ENCODE results near the gene ZDHHC11B.
"Not testable (repeated sequence)": the region's sequence is repeated elsewhere in the genome, so short reads cannot be mapped to it uniquely, and the experiment has no call there.

Gene ZDHHC11B

DNA sequence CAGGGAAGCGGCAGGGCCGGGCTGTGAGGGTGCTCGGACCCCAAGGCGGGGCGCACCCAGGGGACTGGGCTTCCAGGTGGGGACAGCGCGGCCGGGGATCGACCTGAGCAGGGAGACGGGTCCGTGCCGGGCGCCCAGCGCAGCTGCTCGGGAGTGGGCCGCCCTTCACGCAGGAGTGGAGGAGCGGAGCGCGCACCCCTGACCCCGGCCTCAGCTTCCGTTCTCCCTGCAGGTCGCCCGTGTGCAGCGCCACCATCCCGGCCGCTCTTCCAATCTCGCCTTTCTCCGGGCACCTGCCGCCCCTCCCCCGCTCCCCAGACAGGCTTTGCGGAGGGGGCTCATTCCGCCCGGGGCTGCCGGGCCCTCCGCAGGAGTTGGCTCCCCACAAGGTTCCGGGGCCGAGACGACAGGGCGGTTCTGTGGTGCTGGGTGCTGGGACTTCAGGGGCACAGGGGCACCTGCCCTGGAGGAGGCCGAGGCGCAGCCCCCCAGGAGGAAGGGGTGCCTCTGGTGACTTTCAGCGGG lies 714 bp upstream of the ZDHHC11B start:
- DNase-seq (ENCODE audit: low read depth in 2 of 2) = not testable (repeated sequence)

DNA sequence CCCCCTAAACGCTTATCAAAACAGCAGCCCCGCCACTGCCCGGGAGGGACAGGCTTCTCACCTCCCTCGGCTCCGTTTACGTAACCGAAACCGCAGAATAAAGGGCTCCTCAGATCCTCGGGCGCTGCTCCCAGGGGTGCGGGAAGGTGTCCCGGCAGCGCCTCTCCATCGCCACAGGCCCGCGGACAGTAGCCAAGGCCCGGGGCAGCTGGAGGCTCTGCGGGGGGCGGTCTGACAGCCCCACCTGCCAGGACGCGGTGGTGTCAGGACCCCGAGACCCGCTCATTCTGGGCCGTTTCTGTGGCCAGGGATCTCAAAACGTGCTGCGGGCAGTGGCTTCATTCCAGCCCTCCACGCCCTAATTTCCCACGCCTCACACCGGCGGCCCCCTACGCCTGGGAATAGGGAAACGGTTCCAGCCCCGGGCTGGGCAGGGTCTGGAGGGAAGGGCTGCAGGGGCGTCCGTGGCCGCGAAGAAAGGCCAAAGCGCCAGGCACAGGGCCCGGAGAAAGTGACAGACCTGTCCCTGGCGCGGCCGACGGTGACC lies 575 bp downstream of the ZDHHC11B start:
- not testable (repeated sequence) for DNase-seq (ENCODE audit: low read depth in 2 of 2)

DNA sequence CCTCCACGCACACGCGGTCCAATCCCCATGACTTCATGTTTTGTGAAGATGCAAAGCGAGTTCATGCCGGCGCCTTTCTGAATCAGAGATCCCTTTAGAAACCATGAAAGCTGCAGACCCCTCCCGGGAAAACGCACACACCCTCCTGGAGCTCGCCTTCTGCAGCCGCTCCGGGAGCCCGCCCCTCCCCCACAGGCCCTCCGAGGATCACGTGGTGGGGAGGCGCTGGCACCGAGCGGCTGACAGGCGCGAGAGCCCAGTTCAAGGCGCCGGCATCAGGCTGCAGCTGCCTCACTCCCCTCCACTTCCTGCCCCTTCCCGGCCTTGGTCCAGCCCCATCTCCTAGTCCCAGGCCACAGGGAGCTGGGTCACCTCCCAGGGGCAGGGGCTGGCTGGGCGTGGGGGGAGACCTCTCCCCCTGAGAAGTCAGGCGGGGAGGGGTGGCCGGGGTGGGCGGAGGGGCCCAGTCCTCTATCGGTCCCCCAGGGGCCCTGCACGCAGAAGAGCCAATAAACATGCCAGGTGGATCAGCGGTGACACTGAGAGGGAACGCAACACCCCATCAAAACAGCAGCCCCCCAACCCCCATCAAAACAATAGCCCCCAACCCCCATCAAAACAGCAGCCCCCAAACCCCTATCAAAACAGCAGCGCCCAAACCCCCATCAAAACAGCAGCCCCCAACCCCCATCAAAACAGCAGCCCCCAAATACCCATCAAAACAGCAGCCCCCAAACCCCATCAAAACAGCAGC lies 1.3 kb downstream of the ZDHHC11B start:
- DNase-seq (ENCODE audit: low read depth in 2 of 2) = not testable (repeated sequence)

DNA sequence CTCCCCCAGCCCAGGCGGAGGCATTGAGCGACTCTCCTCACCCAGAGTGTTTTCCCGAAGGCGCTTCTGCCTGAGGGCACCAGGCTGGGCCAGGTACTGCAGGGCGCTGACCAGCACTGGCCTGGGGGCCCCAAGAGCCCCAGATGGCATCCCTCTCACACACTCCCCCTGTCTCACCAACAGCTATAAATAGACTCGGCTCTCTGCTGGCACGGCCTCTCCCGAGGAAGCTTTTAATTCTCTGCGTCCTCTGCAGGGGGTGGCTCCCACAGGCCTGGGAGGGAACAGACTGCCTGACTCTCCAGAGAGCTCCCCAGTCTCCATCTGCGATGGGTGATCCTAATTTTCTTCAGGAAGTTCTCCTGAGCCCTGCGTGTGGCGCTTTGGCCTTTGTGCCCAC lies 2.2 kb downstream of the ZDHHC11B start:
- DNase-seq (ENCODE audit: low read depth in 2 of 2) = not testable (repeated sequence)

DNA sequence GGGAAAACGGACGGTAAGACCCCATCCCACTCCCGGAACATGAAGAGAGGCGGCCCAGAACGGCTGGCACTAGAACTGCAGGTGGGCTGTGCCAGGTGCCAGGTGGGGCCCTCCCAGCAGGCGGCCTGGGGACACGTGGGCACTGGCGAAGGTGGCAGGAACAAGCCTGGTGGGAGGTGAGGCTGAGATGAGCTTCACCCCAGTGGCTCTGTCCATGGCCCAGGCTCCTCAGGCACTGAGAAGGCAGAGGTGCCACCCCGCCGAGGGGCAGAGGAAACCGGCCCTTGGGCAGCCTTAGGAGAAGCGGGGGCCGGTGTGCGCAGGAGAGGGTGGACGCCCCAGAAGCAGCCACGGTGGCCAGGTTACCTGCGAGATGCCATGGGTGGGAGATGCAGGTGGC lies 4.0 kb downstream of the ZDHHC11B start:
- DNase-seq (ENCODE audit: low read depth in 2 of 2) = not testable (repeated sequence)

DNA sequence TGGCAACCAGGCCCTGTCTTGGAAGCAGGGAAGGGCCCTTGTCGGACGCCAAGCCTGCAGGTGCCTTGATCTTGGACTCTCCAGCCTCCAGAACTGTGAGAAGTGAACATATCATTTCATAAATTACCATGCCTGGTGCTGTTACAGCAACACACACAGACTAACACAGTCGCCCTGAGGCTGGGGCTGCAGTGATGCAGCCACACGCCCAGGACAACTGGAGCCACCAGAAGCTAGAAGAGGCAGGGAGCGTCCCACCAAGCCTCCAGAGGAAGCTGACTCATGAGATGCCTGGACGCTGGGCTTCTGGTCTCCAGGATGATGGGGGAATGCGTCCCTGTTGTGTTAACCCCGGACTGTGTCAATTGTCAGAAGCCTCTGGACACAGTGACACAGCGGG lies 5.6 kb downstream of the ZDHHC11B start:
- DNase-seq (ENCODE audit: low read depth in 2 of 2) = not testable (repeated sequence)

DNA sequence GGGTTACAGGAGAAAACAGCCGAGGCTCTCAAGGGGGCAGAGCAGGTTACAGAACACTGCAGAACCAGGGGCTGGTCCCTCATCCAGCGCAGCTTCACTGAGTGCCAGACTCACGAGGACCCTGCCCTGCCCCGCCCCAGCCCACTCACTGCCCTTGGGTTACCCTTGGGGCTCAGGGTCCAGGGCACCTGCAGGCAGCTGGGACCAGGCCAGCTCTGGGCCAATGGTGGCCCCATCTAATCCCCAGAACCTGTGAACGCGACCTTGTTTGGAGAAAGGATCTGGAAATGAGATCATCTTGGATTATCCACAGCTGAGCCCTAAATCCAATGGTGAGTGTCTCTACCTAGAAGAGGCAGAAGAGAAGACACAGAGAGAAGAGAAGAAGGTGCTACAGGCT lies 6.1 kb downstream of the ZDHHC11B start:
- not testable (repeated sequence) for DNase-seq (ENCODE audit: low read depth in 2 of 2)

DNA sequence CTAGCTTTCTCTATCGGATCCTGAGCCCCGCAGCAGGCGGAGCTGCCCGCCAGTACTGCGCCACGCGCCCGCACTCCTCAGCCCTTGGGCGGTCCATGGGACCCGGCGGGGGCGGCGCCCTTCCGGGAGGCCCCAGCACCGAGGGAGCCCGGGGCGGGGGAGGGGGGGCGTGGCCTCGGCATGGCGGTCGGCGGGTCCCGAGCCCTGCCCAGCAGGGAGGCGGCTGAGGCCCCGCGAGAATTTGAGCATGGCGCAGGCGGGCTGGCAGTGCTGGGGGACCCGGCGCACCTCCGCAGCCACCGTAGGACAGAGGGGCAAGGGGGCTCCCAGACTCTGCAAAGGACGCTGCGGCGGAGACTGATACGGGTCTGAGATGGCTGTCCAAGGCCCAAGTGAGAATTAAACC lies 6.8 kb downstream of the ZDHHC11B start:
- DNase-seq (ENCODE audit: low read depth in 2 of 2) = no peak

DNA sequence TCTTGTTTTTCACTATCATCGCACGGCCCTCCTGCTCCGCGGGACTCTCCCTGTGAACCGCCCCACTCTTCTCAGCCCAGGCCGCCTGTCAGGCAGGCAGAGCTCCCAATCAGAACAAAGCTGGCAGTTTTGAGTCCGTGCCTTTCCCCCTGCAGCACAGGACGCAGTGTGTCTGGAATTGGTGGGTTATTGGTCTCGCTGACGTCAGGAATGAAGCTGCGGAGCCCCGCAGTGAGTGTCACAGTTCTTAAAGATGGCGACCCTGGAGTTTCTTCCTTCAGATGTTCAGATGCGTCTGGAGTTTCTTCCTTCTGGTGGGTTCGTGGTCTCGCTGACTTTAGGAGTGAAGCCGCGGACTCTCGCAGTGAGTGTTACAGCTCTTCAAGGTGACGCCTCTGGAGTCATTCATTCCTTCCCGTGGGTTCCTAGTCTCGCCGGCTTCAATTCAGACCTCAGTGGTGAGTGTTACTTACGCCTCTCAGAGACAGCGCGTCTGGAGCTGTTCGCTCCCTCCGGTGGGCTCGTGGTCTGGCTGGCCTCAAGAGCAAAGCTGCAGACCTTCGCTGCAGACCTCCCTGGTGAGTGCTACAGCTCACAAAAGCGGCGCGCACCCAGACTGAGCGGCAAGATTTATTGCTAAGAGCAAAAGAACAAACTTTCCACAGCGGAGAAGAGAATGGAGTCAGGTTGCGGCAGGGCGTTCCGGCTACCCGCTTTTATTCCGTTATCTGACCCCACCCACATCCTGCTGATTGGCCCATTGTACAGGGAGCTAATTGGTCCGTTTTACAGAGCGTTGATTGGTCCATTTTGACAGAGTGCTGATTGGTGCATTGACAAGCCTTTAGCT lies 7.4 kb downstream of the ZDHHC11B start:
- DNase-seq (ENCODE audit: low read depth in 2 of 2) = no peak

DNA sequence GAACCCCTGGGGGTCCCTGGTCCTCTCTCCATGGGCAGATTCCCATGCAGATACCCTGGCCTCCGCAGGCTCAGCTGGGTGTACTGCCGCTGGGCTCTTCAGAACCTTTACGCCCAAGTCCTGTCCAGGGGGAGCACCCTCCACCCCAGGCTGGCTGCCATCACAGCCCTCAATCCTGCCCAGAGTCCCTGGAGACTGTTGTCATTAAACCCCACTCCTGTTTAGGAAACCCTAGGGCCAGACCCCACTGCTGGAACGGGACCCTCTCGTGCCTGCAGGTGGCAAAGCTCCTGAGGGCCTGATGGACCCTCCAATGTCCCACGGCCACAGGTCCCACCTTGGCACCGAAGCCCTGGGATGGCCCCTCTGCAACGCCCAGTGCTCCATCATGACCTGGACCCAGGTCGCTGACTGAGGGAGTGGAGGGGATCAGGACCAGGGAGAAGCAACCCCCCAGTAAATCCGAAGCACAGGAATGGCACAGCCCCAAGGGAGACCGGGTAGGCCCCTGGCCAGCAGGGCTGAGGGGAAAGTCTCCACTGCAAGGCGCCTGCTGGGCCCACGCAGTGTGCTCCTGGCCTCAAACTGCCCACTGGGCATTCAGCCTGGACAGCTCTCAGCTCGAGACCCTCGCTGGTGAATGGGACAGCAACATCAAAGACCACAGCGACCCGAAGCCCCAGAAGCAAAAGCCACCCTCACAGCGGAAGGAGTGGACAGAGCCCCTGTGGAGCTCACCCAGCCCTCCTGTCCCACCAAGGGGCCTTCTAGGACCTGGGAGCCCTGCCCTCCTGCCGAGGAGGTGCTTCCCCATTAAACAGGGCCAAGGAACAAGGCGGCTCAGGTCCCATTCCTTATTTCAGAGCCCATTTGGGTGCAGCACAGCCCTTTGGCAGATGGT lies 8.3 kb downstream of the ZDHHC11B start:
- no peak for DNase-seq (ENCODE audit: low read depth in 2 of 2)

DNA sequence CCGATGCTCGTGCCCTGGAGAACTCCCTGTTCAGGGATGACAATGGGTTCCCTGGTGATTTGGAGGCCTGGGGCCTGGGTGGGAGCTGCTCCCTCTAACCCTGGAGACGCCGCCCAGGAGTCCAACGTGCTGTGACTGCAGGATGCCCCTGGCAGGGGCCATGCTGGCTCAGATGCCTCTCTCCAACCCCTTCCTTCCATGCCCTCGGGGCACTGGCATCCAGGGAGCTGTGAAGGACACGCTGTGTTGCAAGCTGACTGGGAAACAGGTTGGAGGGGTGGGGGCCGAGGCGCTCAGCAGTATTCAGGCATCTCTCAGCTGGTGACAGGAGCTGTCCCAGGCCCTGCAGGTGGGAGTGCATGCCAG lies 9.0 kb downstream of the ZDHHC11B start:
- not testable (repeated sequence) for DNase-seq (ENCODE audit: low read depth in 2 of 2)

DNA sequence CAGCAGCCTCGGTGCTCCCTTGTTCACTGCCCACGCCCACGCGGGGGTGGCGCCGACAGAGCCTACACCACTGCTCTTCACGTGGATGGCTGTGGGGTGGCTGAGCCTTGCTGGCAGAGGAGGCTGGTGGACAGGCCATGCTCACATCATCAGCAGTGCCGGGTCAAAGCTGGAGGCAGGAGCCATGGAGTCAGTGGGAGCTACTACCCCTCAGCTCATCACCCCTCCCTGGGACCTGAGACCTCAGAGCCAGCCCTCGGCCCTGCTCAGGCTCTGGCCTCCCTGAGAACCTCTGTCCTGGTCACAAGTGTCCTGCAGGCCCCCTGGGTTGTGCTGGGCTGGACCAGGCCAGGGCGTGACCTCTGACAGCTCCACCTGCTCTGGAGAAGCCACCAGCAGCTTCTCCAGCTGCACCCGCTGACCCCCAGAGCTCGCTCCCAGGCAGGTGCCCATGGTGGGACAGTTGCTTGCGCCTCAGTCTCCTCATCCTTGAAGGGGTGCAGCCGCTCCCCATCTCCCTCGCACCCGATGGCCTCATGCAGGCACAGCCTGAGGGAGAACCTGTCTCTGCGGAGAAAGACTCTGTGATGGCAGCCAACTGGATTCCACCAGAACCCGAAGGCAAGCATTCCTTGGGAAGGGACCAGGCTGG lies 9.5 kb downstream of the ZDHHC11B start:
- not testable (repeated sequence) for DNase-seq (ENCODE audit: low read depth in 2 of 2)

DNA sequence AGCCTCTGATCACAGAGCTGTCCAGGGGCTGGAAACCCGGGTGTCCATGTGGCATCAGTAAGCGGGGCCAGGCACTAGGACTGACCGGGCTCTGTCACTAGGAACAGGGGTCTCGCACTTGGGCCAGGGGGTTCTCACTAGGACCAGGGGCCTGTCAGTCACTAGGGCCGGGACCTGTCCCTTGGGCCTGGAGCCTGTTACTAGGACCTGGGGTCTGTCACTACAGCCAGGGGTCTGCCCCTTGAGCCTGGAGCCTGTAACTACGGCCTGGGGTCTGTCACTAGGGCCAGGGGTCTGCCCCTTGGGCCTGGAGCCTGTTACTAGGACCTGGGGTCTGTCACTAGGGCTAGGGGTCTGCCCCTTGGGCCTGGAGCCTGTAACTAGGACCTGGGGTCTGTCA lies 10.2 kb downstream of the ZDHHC11B start:
- not testable (repeated sequence) for DNase-seq (ENCODE audit: low read depth in 2 of 2)

DNA sequence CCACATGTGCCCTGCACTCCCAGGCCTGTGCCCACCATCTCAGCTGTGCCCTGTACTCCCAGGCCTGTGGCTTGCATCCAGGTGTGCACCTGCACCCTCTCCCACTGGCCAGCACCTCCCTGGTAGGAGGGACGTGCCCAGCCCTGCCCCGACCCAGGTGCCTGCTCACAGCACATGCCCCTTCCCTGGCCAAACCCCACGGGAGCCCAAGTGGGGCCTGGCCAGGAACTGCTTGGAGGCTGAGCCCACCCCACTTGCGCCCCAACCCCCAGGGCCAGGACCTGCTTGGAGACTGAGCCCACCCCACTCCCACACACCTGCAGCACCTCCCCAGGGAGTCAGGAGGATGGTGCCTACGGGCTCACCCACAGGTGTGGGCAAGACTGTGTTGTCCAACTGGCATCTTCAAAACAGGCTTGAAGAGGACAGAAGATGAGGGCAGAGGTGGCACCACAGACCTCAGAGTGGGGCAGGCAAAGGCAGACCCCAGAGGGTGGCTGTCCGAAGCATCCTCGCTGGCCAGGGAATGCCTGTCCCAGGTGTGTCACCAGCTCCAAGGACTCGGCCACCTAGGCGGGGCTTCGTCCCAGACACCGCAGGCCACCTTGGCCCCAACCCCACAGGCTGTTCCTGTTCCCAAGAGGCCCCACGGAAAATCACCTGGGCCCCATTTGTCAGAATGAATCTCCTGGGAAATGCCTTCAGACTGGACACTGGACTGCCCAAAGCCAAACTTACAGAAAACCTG lies 10.8 kb downstream of the ZDHHC11B start:
- DNase-seq (ENCODE audit: low read depth in 2 of 2) = no peak

DNA sequence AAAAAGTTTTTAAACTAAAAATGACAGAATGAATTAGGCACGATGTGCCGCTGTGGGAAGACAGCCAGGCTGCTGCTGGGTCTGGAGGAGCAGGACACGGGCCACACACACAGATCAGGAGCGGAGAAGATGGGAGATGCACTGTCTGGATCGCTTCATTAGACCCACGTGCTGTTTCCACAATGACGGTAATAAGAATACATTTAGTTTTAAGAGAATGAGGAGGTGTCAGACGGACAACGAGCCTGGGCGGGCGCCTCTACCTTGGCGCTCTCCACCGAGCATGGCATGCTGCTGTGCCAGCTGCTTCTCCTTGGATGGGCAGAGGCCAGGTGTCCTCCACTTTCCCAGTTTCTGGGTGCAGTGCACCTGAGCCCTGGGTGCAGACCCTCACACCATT lies 11.6 kb downstream of the ZDHHC11B start:
- not testable (repeated sequence) for DNase-seq (ENCODE audit: low read depth in 2 of 2)

DNA sequence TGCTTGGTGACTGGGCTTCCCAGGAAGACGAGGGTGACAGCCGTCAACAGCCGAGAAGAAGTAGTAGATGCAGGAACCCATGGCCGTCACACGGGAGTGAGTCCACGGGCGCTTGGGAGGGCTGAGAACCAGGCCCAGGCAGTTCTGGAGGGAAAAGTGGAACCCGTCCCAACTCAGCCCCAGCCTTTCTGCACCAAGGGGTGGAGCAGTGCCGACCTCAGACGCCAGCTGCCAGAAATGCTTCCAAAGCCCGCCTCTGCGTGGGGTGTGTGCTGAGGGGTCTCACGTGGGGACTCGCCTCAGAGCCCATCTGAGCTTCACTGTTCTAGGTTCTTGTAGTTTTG lies 12.0 kb downstream of the ZDHHC11B start:
- not testable (repeated sequence) for DNase-seq (ENCODE audit: low read depth in 2 of 2)

DNA sequence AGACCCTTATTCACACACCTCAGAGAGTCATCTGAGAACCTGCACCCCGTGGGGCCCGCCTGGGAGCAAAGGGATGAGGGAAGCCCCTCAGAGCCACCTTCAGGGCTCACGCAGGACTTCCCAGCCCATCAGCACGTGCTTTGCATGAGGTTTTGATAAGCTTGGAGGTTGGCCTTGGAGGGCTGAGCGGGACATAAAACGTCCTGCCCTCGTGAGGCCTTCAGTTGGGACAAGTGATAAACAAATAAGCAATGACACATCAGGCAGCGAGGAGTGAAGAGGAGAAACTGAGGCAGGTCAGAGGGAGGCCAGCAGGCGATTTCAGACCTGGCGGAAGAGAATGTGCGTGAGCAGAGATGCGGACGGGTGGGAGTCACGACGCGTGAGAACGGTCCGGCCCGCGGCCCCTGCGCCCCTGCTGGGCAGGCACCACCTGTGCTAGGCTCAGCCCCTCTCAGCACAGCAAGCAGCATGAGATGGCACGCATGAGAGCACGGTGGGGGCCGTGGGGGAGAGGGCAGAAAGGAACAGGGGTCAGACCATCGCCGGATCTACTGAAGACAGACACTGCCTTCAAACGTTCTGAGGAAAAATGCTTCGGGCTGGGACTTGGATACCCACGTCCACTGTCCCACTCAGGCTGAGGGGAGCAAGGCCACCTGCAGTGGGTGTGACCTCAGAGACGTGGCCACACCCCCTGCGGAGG lies 12.5 kb downstream of the ZDHHC11B start:
- not testable (repeated sequence) for DNase-seq (ENCODE audit: low read depth in 2 of 2)

DNA sequence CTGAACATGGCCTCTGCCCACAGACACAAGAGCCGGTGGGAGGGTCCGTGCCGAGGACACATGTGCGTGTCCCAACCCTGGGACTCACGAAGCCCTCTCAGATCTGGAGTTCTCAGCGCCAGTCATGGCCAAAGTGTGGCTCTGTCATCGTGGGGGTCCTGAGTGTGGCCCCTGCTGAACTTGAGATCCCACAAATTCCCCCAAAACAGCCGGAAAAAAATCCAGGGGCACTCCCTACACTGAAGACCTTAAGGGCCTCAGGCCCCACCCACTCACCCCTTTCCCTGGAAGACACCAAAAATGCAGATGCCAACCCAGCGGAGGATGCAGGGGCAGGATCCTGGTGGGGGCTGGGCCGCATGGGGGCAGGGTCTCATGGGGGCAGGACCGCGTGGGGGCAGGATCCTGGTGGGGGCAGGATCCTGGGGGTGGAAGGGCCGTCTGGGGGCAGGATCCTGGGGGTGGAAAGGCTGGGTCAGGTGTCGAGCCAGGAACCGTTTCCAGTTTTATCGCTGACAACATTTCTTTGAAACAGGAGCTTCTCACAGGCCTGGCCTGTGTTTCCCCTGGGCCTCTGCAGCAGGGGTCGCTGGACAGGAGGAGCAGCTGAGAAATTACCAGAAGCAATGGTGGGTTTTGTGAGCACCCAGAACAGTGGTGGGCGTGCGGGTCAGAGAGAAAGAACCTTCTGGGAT lies 13.3 kb downstream of the ZDHHC11B start:
- not testable (repeated sequence) for DNase-seq (ENCODE audit: low read depth in 2 of 2)

DNA sequence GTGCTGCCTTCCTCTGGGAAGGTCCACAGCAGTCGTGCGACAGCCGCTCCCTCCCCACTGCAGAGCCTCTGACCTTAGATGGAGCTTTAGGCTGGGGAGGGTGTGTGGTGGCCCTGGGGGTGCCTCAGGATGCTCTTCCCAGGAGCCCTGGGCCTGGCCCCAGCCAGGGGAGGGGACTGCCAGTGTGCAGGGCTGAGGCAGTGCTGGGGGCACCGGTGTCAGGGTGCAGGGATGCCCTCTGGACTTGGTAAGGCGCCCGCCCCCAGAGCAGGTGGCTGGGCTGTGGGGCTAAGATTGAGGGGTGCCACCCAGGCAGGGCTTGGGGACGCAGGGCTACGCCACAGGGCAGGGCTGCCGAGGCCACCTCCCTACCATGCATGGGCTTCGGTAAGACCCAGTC lies 13.9 kb downstream of the ZDHHC11B start:
- DNase-seq (ENCODE audit: low read depth in 2 of 2) = not testable (repeated sequence)

All from stimulated activated CD8-positive, alpha-beta memory T cell treated with anti-CD3 and anti-CD28 coated beads, Interleukin-7, amount 100 ng/mL, for 1 hour (primary cell).